ENCODE data around the gene GLTPD2. TPM values are rescaled to one million over a fixed set of nuclear protein-coding genes. Genes with fewer than 3 reads are reported as not detected.
A peak's percentile ranks its signal among the peaks of the same experiment; 100 is the strongest.

GLTPD2 gene
- total RNA-seq, 1 donor from 2014 or later, result not detected

GRCh38 chr17:4785311-4786105 lies 3.3 kb upstream of the GLTPD2 start:
- H3K4me1 Mint-ChIP-seq, result peaks cover 14% of the 10 kb centered on the region
- H3K4me3 Mint-ChIP-seq, result no peak overlapping the region
- no peak for TF ChIP-seq CTCF (conservative IDR thresholded peaks at IDR 0.05)
- peaks cover 41% of the 10 kb centered on the region for H3K27me3 Mint-ChIP-seq (ENCODE audit: low read depth)
- no peaks in the 10 kb centered on the region for H3K9me3 Mint-ChIP-seq
- DNase-seq (ENCODE audit: low read depth, low spot score), result no peak
- H3K27ac Mint-ChIP-seq (ENCODE audit: unreplicated experiment), result no peak overlapping the region
- no peaks in the 10 kb centered on the region for H3K36me3 Mint-ChIP-seq (ENCODE audit: low read depth)

GRCh38 chr17:4786106-4786511 lies 2.7 kb upstream of the GLTPD2 start, which contains the start of gene VMO1:
TSS of gene VMO1 (minus strand) at chr17:4786364. CDS start at chr17:4786352, 12 bp downstream.
- peaks cover 38% of the 10 kb centered on the region for H3K27me3 Mint-ChIP-seq (ENCODE audit: low read depth)
- H3K9me3 Mint-ChIP-seq, result no peaks in the 10 kb centered on the region
- no peak within 1 kb of the TSS for H3K27ac Mint-ChIP-seq (ENCODE audit: unreplicated experiment)
- H3K36me3 Mint-ChIP-seq (ENCODE audit: low read depth), result no peaks in the 10 kb centered on the region
- TF ChIP-seq CTCF (conservative IDR thresholded peaks at IDR 0.05), result no peak
- H3K4me3 Mint-ChIP-seq, result peak within 1 kb of the TSS; percentile 85
- H3K4me1 Mint-ChIP-seq, result peaks cover 17% of the 10 kb centered on the region
- no peak for DNase-seq (ENCODE audit: low read depth, low spot score)

GRCh38 chr17:4786516-4786915 lies 2.2 kb upstream of the GLTPD2 start:
- H3K4me3 Mint-ChIP-seq, result peak overlapping the region; percentile 57
- TF ChIP-seq CTCF (conservative IDR thresholded peaks at IDR 0.05), result no peak
- no peaks in the 10 kb centered on the region for H3K9me3 Mint-ChIP-seq
- H3K27me3 Mint-ChIP-seq (ENCODE audit: low read depth), result peaks cover 40% of the 10 kb centered on the region
- peaks cover 17% of the 10 kb centered on the region for H3K4me1 Mint-ChIP-seq
- no peak for DNase-seq (ENCODE audit: low read depth, low spot score)
- H3K36me3 Mint-ChIP-seq (ENCODE audit: low read depth), result no peaks in the 10 kb centered on the region
- H3K27ac Mint-ChIP-seq (ENCODE audit: unreplicated experiment), result no peak overlapping the region

DNA sequence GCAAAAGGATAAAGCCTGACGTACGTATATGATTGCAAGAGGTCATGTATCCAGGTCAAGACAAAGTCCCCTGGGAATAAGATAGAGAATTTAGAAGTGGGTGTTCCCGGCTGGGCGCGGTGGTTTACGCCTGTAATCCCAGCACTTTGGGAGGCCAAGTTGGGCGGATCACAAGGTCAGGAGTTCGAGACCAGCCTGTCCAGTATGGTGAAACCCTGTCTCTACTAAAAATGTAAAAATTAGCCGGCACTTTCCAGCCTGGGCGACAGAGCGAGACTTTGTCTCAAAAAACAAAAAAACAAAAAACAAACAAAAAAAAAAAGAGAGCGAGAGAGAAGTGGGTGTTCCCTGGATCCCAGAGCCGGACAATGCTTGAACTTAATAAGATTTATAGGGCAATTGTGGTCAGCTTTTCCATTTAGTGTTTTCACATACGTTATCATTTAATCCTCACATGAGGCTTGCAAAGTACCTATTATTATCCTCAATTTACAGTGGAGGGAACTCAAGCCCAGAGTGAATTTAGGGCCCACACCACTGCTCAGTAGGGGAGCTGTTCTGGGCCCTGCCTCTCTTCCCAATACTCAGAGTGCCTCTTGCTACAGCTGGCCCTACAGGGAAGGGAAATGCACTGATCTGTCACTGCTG lies 481 bp upstream of the GLTPD2 start:
- H3K9me3 Mint-ChIP-seq, result no peaks in the 10 kb centered on the region
- H3K27me3 Mint-ChIP-seq (ENCODE audit: low read depth), result peaks cover 41% of the 10 kb centered on the region
- H3K27ac Mint-ChIP-seq (ENCODE audit: unreplicated experiment), result no peak overlapping the region
- TF ChIP-seq CTCF (conservative IDR thresholded peaks at IDR 0.05), result no peak
- H3K36me3 Mint-ChIP-seq (ENCODE audit: low read depth), result no peaks in the 10 kb centered on the region
- H3K4me1 Mint-ChIP-seq, result peaks cover 17% of the 10 kb centered on the region
- peak overlapping the region; percentile 85 for H3K4me3 Mint-ChIP-seq
- DNase-seq (ENCODE audit: low read depth, low spot score), result no peak

GRCh38 chr17:4789701-4789950 lies 862 bp downstream of the GLTPD2 start:
- TF ChIP-seq CTCF (conservative IDR thresholded peaks at IDR 0.05), result no peak
- Mint-ChIP-seq H3K27me3 (ENCODE audit: low read depth) (peaks cover 39% of the 10 kb centered on the region), H3K4me1 (peaks cover 17% of the 10 kb centered on the region), H3K4me3 (peak overlapping the region; percentile 85), H3K9me3 (no peaks in the 10 kb centered on the region), H3K27ac (ENCODE audit: unreplicated experiment) (no peak overlapping the region), H3K36me3 (ENCODE audit: low read depth) (no peaks in the 10 kb centered on the region)
- no peak for DNase-seq (ENCODE audit: low read depth, low spot score)
